ENCODE measurements around the gene FN3KRP. TPM values are rescaled to one million over a fixed set of nuclear protein-coding genes. Genes with fewer than 3 reads are reported as not detected.

Gene FN3KRP
- total and polyA plus RNA-seq, 2 of the 13 experiments (the other 11 are each of a cell fraction or from before 2014, with no cell fraction given): 22.4 to 28.2 TPM

GRCh38 chr17:82772026-82772425, 55.5 kb downstream of the FN3KRP start (continued):
- TF ChIP-seq ZNF687 (CRISPR knock-in tag; IDR thresholded peaks at IDR 0.05): 0 out of 2 replicates have a peak, but pooled peaks have one; percentile 11
- TF ChIP-seq MLLT10 (CRISPR knock-in tag; IDR thresholded peaks at IDR 0.05): no peak
- TF ChIP-seq TEAD3 (CRISPR knock-in tag; optimal IDR thresholded peaks at IDR 0.05; ENCODE audit: borderline replicate concordance): peak; percentile 40
- TF ChIP-seq RCOR2 (CRISPR knock-in tag; IDR thresholded peaks at IDR 0.05): 0 out of 2 replicates have a peak, but pooled peaks have one; percentile 37
- no peak for TF ChIP-seq TFAP4 (IDR thresholded peaks at IDR 0.05; ENCODE audit: borderline replicate concordance, low read depth)
- TF ChIP-seq, protein P1, sequence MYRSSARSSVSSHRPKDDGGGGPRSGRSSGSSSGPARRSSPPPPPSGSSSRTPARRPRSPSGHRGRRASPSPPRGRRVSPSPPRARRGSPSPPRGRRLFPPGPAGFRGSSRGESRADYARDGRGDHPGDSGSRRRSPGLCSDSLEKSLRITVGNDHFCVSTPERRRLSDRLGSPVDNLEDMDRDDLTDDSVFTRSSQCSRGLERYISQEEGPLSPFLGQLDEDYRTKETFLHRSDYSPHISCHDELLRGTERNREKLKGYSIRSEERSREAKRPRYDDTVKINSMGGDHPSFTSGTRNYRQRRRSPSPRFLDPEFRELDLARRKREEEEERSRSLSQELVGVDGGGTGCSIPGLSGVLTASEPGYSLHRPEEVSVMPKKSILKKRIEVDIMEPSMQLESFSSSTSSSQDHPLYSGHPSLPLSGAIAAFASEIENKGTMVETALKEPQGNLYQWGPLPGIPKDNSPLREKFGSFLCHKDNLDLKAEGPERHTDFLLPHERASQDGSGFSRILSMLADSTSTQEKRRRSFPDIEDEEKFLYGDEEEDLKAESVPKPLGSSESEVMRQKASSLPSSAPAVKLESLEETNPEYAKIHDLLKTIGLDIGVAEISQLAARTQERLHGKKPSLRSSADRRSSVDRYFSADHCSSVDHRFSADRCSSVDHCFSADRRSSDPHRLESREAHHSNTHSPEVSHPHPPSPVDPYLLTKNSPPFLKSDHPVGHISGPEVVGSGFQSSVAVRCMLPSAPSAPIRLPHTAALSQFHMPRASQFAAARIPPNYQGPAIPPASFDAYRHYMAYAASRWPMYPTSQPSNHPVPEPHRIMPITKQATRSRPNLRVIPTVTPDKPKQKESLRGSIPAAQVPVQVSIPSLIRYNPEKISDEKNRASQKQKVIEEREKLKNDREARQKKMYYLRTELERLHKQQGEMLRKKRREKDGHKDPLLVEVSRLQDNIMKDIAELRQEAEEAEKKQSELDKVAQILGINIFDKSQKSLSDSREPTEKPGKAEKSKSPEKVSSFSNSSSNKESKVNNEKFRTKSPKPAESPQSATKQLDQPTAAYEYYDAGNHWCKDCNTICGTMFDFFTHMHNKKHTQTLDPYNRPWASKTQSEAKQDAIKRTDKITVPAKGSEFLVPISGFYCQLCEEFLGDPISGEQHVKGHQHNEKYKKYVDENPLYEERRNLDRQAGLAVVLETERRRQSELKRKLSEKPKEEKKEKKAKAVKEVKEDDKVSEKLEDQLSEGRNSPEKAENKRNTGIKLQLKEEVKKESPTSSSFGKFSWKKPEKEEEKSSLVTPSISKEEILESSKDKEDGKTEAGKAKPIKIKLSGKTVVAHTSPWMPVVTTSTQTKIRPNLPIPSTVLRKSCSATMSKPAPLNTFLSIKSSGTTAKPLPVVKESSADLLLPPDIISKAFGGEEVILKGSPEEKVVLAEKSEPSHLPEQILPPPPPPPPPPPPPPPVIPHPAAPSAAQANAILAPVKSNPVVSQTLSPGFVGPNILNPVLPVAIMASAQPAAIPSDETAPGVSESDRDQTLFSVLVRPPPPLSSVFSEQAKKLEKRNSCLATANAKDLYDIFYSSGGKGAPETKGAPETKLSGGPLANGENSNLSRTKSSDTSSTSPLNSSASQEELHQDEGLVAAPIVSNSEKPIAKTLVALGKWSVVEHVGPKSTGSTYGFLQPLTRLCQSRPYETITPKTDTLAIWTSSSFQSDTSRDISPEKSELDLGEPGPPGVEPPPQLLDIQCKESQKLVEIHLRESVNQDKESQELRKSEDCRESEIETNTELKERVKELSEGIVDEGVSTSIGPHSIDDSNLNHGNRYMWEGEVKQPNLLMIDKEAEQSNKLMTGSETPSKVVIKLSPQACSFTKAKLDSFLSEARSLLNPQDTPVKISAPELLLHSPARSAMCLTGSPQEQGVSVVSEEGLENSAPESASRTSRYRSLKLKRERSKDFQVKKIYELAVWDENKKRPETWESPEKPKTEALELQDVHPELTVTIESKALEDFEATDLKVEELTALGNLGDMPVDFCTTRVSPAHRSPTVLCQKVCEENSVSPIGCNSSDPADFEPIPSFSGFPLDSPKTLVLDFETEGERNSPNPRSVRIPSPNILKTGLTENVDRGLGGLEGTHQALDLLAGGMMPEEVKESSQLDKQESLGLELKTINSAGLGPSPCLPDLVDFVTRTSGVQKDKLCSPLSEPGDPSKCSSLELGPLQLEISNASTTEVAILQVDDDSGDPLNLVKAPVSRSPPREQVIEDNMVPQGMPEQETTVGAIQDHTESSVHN (CRISPR knock-in tag; IDR thresholded peaks at IDR 0.05): no peak
- 0 out of 2 replicates have a peak, but pooled peaks have one; percentile 10 for TF ChIP-seq FOSL2 (CRISPR knock-in tag; IDR thresholded peaks at IDR 0.05)
- TF ChIP-seq ZNF878 (CRISPR knock-in tag; IDR thresholded peaks at IDR 0.05): no peak
- TF ChIP-seq, protein P2, sequence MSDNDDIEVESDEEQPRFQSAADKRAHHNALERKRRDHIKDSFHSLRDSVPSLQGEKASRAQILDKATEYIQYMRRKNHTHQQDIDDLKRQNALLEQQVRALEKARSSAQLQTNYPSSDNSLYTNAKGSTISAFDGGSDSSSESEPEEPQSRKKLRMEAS (IDR thresholded peaks at IDR 0.05): no peak
- TF ChIP-seq ZNF768 (CRISPR knock-in tag; IDR thresholded peaks at IDR 0.05): no peak
- TF ChIP-seq HES4 (CRISPR knock-in tag; IDR thresholded peaks at IDR 0.05; ENCODE audit: borderline replicate concordance): no peak
- peak; percentile 72 for TF ChIP-seq CEBPG (CRISPR knock-in tag; IDR thresholded peaks at IDR 0.05)
- TF ChIP-seq JUN (CRISPR knock-in tag; IDR thresholded peaks at IDR 0.05): no peak
- TF ChIP-seq, protein P3, sequence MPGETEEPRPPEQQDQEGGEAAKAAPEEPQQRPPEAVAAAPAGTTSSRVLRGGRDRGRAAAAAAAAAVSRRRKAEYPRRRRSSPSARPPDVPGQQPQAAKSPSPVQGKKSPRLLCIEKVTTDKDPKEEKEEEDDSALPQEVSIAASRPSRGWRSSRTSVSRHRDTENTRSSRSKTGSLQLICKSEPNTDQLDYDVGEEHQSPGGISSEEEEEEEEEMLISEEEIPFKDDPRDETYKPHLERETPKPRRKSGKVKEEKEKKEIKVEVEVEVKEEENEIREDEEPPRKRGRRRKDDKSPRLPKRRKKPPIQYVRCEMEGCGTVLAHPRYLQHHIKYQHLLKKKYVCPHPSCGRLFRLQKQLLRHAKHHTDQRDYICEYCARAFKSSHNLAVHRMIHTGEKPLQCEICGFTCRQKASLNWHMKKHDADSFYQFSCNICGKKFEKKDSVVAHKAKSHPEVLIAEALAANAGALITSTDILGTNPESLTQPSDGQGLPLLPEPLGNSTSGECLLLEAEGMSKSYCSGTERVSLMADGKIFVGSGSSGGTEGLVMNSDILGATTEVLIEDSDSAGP (CRISPR knock-in tag; IDR thresholded peaks at IDR 0.05; ENCODE audit: borderline replicate concordance): no peak
- peak; percentile 79 for TF ChIP-seq ELF1 (CRISPR knock-in tag; IDR thresholded peaks at IDR 0.05)
